ENCODE results near the gene FUT8. TPM values are rescaled to one million over a fixed set of nuclear protein-coding genes. Genes with fewer than 3 reads are reported as not detected.

Gene FUT8
- total and polyA plus RNA-seq, 2 of the 8 experiments (the other 6 are each of a cell fraction or from before 2014, with no cell fraction given): 10.5 to 25.1 TPM

DNA sequence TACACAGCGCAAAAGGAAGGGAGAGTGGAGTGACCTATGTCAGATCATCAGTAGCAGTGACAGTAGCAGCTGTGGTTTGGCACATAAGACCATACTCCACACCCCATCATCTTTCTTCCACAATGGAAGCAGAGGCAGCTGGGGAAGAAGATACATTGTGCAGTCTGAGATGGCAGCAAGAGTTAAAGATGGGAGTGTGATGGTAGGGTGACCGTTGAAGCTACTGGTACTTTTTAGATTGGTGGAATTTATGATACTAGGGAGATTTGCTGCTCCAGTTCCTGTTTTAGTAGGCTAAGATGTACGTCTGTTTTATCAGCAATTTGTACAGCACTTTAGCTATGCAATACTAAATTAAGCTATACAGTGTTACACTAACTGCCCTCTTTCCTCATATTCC is 291.0 kb downstream of the FUT8 start (continued):
- TF ChIP-seq NANOG (IDR thresholded peaks at IDR 0.05; ENCODE audit: insufficient read depth, low read depth, low read length, poor library complexity, severe bottlenecking): no peak
- no peak for TF ChIP-seq EP300 (IDR thresholded peaks at IDR 0.05; ENCODE audit: borderline replicate concordance in 1 of 2, low read depth in 2 of 2, low read length in 2 of 2)
- TF ChIP-seq SAP30 (IDR thresholded peaks at IDR 0.05; ENCODE audit: insufficient read depth, insufficient replicate concordance, low read length): no peak
- no peak for TF ChIP-seq FOSL1 (IDR thresholded peaks at IDR 0.05; ENCODE audit: insufficient read depth, low read depth, low read length)
- TF ChIP-seq CBX8 (IDR thresholded peaks at IDR 0.05; ENCODE audit: borderline replicate concordance, low read depth, low read length): no peak

Data from H1 (cell line).